AG04450 (cell line): Measurements from ENCODE around the gene NPIPB6. TPM values are rescaled to one million over a fixed set of nuclear protein-coding genes. Genes with fewer than 3 reads are reported as not detected.

Source experiments
- CTCF ChIA-PET: fragments of 300-600, 350-600 bp; formaldehyde crosslinking; extraction: SDS; loops from one replicate; lab custom pipeline; 2022; ENCODE audit warnings: antibody characterized with exemption, inconsistent platforms; lab: Charles Lee
- POLR2A ChIA-PET: fragments of 350-600 bp; formaldehyde crosslinking; extraction: SDS; loops from one replicate; lab custom pipeline; 2021; ENCODE audit warnings: antibody characterized with exemption, inconsistent platforms; lab: Yijun Ruan, JAX
- DNase-seq: peaks from one replicate; pipeline ENCODE4 v3.0.0-alpha.2; 2011; ENCODE audit warnings: low read depth, low spot score
- H3K27ac ChIP-seq: one replicate; pipeline ENCODE4 v1.5.1; 2012; ENCODE audit warnings: low read depth, low read length, control low read depth
- H3K27me3 ChIP-seq: one replicate; pipeline ENCODE4 v1.6.0; 2012; ENCODE audit warnings: low read length; ENCODE audit not compliant: control insufficient read depth, insufficient read depth
- H3K4me3 ChIP-seq: 2 replicates; pipeline ENCODE4 v1.5.1; 2011; ENCODE audit warnings: mild to moderate bottlenecking, low read depth, low read length, control low read depth
- H3K9me3 ChIP-seq: 2 replicates; pipeline ENCODE4 v1.5.1; 2012; ENCODE audit warnings: low read length; ENCODE audit not compliant: control insufficient read depth, insufficient read depth
- polyA plus RNA-seq: library from polyadenylated mRNA; depleted of rRNA; stranded (reverse); fragments of >200 nt; gene quantifications from 2 replicates; pipeline ENCODE4 v1.2.3, GENCODE V29; 2011
- TF ChIP-seq, protein P1 (sequence below): IDR thresholded peaks from 2 replicates; pipeline ENCODE4 v1.5.1; 2011; ENCODE audit warnings: low read depth, low read length, control low read depth, inconsistent platforms

The NPIPB6 gene
- polyA plus RNA-seq, 1 experiment, result 0.47 TPM

DNA sequence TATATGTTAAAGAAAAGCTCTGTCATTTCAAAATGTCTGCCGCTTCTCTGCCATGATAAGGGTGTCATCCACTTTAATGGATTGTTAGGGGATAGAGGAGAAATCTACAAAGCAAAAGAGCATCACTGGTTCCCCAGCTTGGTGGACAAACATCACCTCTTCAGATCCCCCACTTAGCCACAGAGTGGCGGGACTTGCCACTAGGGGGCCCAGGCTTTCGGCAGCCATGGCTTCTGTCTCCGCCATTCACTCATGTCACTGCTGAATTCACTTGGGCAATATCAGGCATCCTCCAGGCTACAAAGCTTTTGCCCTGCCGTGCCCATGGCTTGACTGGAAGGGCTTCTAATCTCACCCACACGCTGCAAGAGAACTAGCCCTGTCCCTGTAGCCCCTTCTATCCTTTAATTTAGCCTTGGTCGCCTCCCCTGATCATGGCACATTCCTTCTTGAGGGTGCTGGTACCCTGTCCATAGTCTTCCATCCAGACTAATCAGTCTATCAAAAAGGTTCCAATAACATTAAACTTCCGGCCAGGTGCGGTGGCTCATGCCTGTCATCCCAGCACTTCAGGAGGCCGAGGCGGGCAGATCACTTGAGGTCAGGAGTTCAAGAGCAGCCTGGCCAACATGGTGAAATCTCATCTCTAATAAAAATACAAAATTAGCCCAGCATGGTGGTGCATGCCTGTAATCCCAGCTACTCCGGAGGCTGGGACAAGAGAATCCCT lies 36.3 kb downstream of the NPIPB6 start:
- TF ChIP-seq, protein P1, sequence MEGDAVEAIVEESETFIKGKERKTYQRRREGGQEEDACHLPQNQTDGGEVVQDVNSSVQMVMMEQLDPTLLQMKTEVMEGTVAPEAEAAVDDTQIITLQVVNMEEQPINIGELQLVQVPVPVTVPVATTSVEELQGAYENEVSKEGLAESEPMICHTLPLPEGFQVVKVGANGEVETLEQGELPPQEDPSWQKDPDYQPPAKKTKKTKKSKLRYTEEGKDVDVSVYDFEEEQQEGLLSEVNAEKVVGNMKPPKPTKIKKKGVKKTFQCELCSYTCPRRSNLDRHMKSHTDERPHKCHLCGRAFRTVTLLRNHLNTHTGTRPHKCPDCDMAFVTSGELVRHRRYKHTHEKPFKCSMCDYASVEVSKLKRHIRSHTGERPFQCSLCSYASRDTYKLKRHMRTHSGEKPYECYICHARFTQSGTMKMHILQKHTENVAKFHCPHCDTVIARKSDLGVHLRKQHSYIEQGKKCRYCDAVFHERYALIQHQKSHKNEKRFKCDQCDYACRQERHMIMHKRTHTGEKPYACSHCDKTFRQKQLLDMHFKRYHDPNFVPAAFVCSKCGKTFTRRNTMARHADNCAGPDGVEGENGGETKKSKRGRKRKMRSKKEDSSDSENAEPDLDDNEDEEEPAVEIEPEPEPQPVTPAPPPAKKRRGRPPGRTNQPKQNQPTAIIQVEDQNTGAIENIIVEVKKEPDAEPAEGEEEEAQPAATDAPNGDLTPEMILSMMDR, result peak; percentile 81
- ChIA-PET POLR2A (no interaction called here), CTCF (interaction anchor here (0.5 to 1.6 kb wide), 5 partner anchors 9 to 1010 kb away, joined by 3 to 7 read pairs (median 3); no protein-coding TSS in a partner anchor)
- H3K9me3 ChIP-seq, result no peaks in the 10 kb centered on the region
- no peak overlapping the region for H3K4me3 ChIP-seq
- H3K27me3 ChIP-seq, result no peaks in the 10 kb centered on the region
- DNase-seq, result no peak
- H3K27ac ChIP-seq, result no peak overlapping the region

DNA sequence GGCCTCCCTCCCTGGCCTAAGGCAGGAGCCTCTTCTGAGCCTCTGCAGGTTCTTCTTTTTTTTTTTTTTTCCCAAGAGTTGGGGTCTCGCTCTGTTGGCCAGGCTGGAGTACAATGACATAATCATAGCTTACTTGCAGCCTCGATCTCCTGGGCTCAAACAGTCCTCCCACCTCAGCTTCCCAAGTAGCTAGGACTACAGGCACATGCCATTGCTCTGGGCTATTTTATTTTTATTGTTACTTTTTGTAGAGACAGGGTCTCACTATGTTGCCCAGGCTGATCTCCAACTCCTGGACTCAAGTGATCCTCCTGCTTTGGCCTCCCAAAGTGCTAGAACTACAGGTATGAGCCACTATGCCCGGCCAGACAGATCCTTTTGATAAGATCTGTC lies 38.4 kb downstream of the NPIPB6 start:
- TF ChIP-seq, protein P1, result no peak
- H3K9me3 ChIP-seq, result no peaks in the 10 kb centered on the region
- ChIA-PET CTCF (interaction anchor here (0.6 to 1.2 kb wide), 2 partner anchors 47 to 187 kb away, joined by 4 to 5 read pairs; no protein-coding TSS in a partner anchor), POLR2A (no interaction called here)
- H3K4me3 ChIP-seq, result no peak overlapping the region
- no peak for DNase-seq
- H3K27me3 ChIP-seq, result no peaks in the 10 kb centered on the region
- H3K27ac ChIP-seq, result no peak overlapping the region

DNA sequence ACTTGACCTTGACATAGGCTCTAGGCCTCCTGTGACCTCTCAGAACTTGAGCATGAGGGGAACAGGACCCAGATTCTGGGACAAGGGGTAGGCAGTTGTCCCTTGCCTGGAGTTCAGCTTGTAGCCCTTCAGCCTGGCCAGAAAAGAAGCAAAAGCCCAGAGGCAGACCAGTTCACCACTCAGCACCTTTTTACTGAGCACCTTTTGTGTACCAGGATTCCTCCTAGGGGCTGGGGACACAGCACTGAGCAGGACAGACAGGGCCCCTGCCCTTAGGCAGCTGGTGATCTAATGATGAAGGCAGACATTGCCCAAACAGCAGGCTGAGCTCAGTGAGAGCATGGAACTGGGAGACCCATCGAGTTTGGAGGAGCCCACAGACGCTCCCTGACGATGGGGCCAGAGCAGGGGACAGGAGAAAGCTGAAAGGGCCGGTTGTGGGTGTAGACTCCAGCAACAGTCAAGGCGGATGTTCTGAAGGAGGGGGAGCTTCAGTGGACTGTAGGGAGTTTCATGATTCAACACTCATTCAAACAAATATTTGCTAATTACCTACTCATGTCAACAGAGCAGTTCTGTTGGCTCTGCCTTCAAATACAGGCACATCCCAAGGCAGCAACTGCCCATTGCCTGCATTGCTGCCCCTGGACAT lies 38.9 kb downstream of the NPIPB6 start:
- Histone ChIP-seq H3K27ac (no peak overlapping the region), H3K9me3 (no peaks in the 10 kb centered on the region), H3K27me3 (no peaks in the 10 kb centered on the region), H3K4me3 (no peak overlapping the region)
- no peak for DNase-seq
- POLR2A ChIA-PET, result interaction anchor here (0.5 kb wide), 1 partner anchor 1613 kb away, joined by 4 read pairs; no protein-coding TSS in a partner anchor
- CTCF ChIA-PET, result interaction anchor here (1.2 kb wide), 1 partner anchor 47 kb away, joined by 5 read pairs; no protein-coding TSS in a partner anchor
- TF ChIP-seq, protein P1, result no peak

DNA sequence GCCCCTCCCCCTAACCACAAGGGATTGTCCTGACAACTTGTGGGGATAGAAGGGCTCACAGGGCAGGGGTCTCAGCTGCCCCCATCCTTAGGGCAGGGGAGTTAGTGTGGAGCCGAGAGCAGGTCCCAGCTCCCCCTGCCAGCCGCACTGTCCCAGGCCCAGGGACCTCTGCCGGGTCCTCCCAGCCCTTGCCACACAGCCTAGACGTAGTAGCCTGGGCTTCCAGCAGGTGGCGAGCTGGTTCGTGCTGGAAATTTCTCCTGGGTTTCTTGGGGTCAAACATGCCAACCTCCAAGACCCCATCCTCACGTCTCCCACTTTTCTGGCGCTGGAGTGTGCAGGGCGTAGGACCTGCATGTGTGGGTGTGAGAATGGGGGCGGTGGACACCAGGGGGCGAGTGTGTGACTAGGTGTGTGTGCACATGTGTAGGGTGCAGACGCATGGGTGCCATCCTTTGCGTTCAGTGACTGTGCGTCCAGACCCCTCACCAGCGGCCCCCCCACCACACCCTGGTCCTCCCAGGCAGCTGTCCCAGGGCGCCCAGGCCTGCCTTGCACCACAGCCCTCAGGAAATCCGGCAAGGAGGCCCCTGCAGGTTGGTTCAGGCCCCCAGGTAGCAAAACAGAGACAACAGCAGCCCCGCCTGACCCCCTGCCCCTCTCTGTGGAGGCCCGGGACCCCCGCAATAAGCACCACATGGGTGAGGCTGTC lies 41.5 kb downstream of the NPIPB6 start:
- TF ChIP-seq, protein P1, result peak; percentile 76
- ChIA-PET POLR2A (no interaction called here), CTCF (interaction anchor here (0.5 to 1.4 kb wide), 5 partner anchors 9 to 303 kb away, joined by 3 to 8 read pairs (median 4); no protein-coding TSS in a partner anchor)
- no peak for DNase-seq
- no peak overlapping the region for H3K27ac ChIP-seq
- H3K4me3 ChIP-seq, result no peak overlapping the region
- H3K27me3 ChIP-seq, result no peaks in the 10 kb centered on the region
- no peaks in the 10 kb centered on the region for H3K9me3 ChIP-seq
